HepG2 (cell line): ENCODE results near the gene TUBB. TPM values are rescaled to one million over a fixed set of nuclear protein-coding genes. Genes with fewer than 3 reads are reported as not detected.

Experiments used
- AKAP8 ChIP-seq: sonication (generic); formaldehyde crosslinking; IDR thresholded peaks from 2 replicates; pipeline ENCODE4 v1.5.1; 2020; ENCODE audit warnings: mild to moderate bottlenecking, missing genetic modification reagents
- ARID2 ChIP-seq: sonication (generic); formaldehyde crosslinking; IDR thresholded peaks from 2 replicates; pipeline ENCODE4 v1.8.1; 2022; ENCODE audit warnings: mild to moderate bottlenecking, missing genetic modification reagents, borderline replicate concordance
- CCDC6 ChIP-seq: sonication (generic); formaldehyde crosslinking; IDR thresholded peaks from 2 replicates; pipeline ENCODE4 v1.8.1; 2022; ENCODE audit warnings: mild to moderate bottlenecking, missing genetic modification reagents, moderate library complexity
- EED ChIP-seq: sonication (generic); formaldehyde crosslinking; IDR thresholded peaks from 2 replicates; pipeline ENCODE4 v1.5.0; 2020; ENCODE audit warnings: mild to moderate bottlenecking, missing genetic modification reagents
- FOXA1 ChIP-seq, 2 experiments: fragments of 450-650 bp in 1 of 2; sonication (generic) in 1 of 2; formaldehyde crosslinking in 1 of 2; IDR thresholded peaks; 2 replicates each; pipeline versions ENCODE4 v1.4.0 to v1.6.1; 2016 to 2020; ENCODE audit warnings: missing genetic modification reagents in 1 of 2
- FOXJ3 ChIP-seq: sonication (generic); formaldehyde crosslinking; IDR thresholded peaks from 2 replicates; pipeline ENCODE4 v1.4.0; 2020; ENCODE audit warnings: missing genetic modification reagents, mild to moderate bottlenecking, borderline replicate concordance
- HOXA7 ChIP-seq: sonication (generic); formaldehyde crosslinking; IDR thresholded peaks from 2 replicates; pipeline ENCODE4 v1.8.1; 2022; ENCODE audit warnings: mild to moderate bottlenecking, missing genetic modification reagents, moderate library complexity
- NBN ChIP-seq: fragments of 450-650 bp; conservative IDR thresholded peaks from 2 replicates; pipeline ENCODE4 v1.6.1; 2017
- NR2F1 ChIP-seq, 2 experiments: fragments of 450-650 bp in 1 of 2; formaldehyde crosslinking in 1 of 2; IDR thresholded peaks; 2 replicates each; pipeline versions ENCODE4 v1.5.0 to v1.6.1; 2016 to 2020; ENCODE audit warnings: mild to moderate bottlenecking in 1 of 2, missing compliant biosample characterization in 1 of 2, missing genetic modification reagents in 1 of 2, moderate library complexity in 1 of 2
- RELA ChIP-seq: sonication (generic); formaldehyde crosslinking; IDR thresholded peaks from 2 replicates; pipeline ENCODE4 v1.4.0; 2020; ENCODE audit warnings: missing genetic modification reagents
- SETDB1 ChIP-seq: sonication (generic); formaldehyde crosslinking; IDR thresholded peaks from 2 replicates; pipeline ENCODE4 v1.5.1; 2020; ENCODE audit warnings: missing genetic modification reagents, mild to moderate bottlenecking, borderline replicate concordance
- SP2 ChIP-seq: sonication (generic); formaldehyde crosslinking; IDR thresholded peaks from 2 replicates; pipeline ENCODE4 v1.5.1; 2020; ENCODE audit warnings: mild to moderate bottlenecking, missing genetic modification reagents
- ZFP41 ChIP-seq: sonication (generic); formaldehyde crosslinking; IDR thresholded peaks from 2 replicates; pipeline ENCODE4 v1.4.0; 2020; ENCODE audit warnings: mild to moderate bottlenecking, missing genetic modification reagents, borderline replicate concordance
- ZNF558 ChIP-seq: sonication (generic); formaldehyde crosslinking; IDR thresholded peaks from 2 replicates; pipeline ENCODE4 v1.9.0; 2022; ENCODE audit warnings: mild to moderate bottlenecking, missing genetic modification reagents, borderline replicate concordance
- ZNF564 ChIP-seq: sonication (generic); formaldehyde crosslinking; IDR thresholded peaks from 2 replicates; pipeline ENCODE4 v1.8.1; 2023; ENCODE audit warnings: mild to moderate bottlenecking, missing genetic modification reagents
- ZNF616 ChIP-seq: sonication (generic); formaldehyde crosslinking; IDR thresholded peaks from 2 replicates; pipeline ENCODE4 v1.5.0; 2020; ENCODE audit warnings: low read depth, mild to moderate bottlenecking, missing genetic modification reagents
- ZNF768 ChIP-seq: sonication (generic); formaldehyde crosslinking; IDR thresholded peaks from 2 replicates; pipeline ENCODE4 v1.4.0; 2020; ENCODE audit warnings: missing genetic modification reagents
- ZNF816 ChIP-seq: sonication (generic); formaldehyde crosslinking; IDR thresholded peaks from 2 replicates; pipeline ENCODE4 v1.8.0; 2022; ENCODE audit warnings: missing genetic modification reagents, mild to moderate bottlenecking, borderline replicate concordance
- polyA plus RNA-seq, 8 experiments: library from polyadenylated mRNA; depleted of rRNA in 3 of 8; stranded (reverse) in 7 of 8; unstranded in 1 of 8; fragments of >200 nt; fragmentation: Illumina TruSeq in 4 of 8; extraction: Trizol in 4 of 8; gene quantifications; 2 replicates each; pipeline versions ENCODE4 v1.2.1 to v1.2.3, GENCODE V29; 2011 to 2016; ENCODE audit warnings: low read depth in 4 of 8, missing spikeins in 1 of 8, mixed read lengths in 1 of 8; ENCODE audit not compliant: insufficient read depth in 1 of 8
- total RNA-seq, 5 experiments: library from RNA; depleted of rRNA; stranded (reverse); fragments of >200 nt; fragmentation: Illumina TruSeq; extraction: Trizol; gene quantifications; 2 replicates each; pipeline ENCODE4 v1.2.3, GENCODE V29; 2016; ENCODE audit warnings: low read depth in 1 of 5
- TF ChIP-seq, protein P1 (sequence below), 2 experiments: sonication (generic) in 1 of 2; formaldehyde crosslinking in 1 of 2; IDR thresholded peaks; 2 replicates each; pipeline versions ENCODE4 v1.4.0 to v1.6.1; 2018 to 2020; ENCODE audit warnings: missing genetic modification reagents in 2 of 2, borderline replicate concordance in 1 of 2, low read depth in 1 of 2, mild to moderate bottlenecking in 1 of 2, missing biosample characterization in 1 of 2
- TF ChIP-seq, protein P2 (sequence below): IDR thresholded peaks from 2 replicates; pipeline ENCODE4 v1.6.1; 2018; ENCODE audit warnings: missing genetic modification reagents, mild to moderate bottlenecking, missing compliant biosample characterization
- TF ChIP-seq, protein P3 (sequence below): sonication (generic); formaldehyde crosslinking; IDR thresholded peaks from 2 replicates; pipeline ENCODE4 v1.5.1; 2020; ENCODE audit warnings: missing genetic modification reagents, mild to moderate bottlenecking, borderline replicate concordance
- TF ChIP-seq, protein P4 (sequence below): sonication (generic); formaldehyde crosslinking; IDR thresholded peaks from 2 replicates; pipeline ENCODE4 v1.4.0; 2020; ENCODE audit warnings: missing genetic modification reagents, mild to moderate bottlenecking, borderline replicate concordance

Gene TUBB
- total and polyA plus RNA-seq, 2 of the 13 experiments (the other 11 are each of a cell fraction or from before 2014, with no cell fraction given) = 911 to 1,163 TPM

DNA sequence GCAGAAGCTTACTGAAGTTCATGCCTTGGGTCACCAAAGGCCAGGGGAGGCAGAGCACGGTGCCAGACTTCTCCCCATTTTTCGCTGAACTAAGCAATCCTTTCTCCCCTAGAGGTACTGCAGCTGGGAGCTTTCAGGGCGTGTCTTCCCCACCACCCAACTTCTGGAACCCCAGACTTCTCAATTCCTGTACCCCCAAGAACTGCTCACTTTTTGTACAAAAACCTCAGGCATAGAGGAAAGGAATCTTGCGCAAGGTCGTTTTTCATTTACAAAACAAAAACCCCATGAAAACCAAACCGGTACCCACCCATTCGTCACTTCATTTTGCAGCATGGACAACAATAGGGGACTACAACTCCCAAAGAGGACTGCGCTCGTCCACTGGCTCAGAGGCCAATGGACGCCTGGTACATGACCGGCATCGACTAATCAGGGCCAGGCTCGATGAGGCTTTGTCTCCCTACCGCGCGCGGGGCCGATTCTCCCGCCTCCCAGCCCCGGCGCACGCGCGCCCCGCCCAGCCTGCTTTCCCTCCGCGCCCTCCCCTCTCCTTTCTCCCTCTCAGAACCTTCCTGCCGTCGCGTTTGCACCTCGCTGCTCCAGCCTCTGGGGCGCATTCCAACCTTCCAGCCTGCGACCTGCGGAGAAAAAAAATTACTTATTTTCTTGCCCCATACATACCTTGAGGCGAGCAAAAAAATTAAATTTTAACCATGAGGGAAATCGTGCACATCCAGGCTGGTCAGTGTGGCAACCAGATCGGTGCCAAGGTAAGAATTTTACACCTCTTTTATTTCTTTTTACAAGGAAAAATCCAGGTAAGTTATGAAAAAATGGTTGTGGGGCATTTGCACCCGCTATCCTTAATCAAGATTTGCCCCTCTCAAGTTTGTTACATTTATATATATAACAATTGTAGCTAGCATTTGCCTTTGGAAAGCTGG lies at the start of gene TUBB (continued):
- TF ChIP-seq SETDB1 (CRISPR knock-in tag) = no peak
- no peak for TF ChIP-seq ZNF616 (CRISPR knock-in tag)
- TF ChIP-seq FOXA1 (IDR thresholded peaks at IDR 0.05) = no peak
- TF ChIP-seq FOXA1 (CRISPR knock-in tag; IDR thresholded peaks at IDR 0.05) = no peak; the same call in 1 of the 2 replicates
- TF ChIP-seq, protein P1, sequence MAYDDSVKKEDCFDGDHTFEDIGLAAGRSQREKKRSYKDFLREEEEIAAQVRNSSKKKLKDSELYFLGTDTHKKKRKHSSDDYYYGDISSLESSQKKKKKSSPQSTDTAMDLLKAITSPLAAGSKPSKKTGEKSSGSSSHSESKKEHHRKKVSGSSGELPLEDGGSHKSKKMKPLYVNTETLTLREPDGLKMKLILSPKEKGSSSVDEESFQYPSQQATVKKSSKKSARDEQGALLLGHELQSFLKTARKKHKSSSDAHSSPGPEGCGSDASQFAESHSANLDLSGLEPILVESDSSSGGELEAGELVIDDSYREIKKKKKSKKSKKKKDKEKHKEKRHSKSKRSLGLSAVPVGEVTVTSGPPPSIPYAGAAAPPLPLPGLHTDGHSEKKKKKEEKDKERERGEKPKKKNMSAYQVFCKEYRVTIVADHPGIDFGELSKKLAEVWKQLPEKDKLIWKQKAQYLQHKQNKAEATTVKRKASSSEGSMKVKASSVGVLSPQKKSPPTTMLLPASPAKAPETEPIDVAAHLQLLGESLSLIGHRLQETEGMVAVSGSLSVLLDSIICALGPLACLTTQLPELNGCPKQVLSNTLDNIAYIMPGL (CRISPR knock-in tag; IDR thresholded peaks at IDR 0.05; ENCODE audit: borderline replicate concordance in 1 of 2, low read depth in 1 of 2) = peak; percentile 58 to 74; a peak in 3 of 4 replicates
- peak; percentile 37; the same call in 1 of the 2 replicates for TF ChIP-seq ARID2
- TF ChIP-seq EED (CRISPR knock-in tag) = peak; percentile 76; the same call in 1 of the 2 replicates
- TF ChIP-seq NBN = no peak
- TF ChIP-seq, protein P2, sequence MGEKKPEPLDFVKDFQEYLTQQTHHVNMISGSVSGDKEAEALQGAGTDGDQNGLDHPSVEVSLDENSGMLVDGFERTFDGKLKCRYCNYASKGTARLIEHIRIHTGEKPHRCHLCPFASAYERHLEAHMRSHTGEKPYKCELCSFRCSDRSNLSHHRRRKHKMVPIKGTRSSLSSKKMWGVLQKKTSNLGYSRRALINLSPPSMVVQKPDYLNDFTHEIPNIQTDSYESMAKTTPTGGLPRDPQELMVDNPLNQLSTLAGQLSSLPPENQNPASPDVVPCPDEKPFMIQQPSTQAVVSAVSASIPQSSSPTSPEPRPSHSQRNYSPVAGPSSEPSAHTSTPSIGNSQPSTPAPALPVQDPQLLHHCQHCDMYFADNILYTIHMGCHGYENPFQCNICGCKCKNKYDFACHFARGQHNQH (CRISPR knock-in tag) = peak; percentile 72
- no peak for TF ChIP-seq NR2F1 (CRISPR knock-in tag; IDR thresholded peaks at IDR 0.05)
- no peak for TF ChIP-seq CCDC6 (CRISPR knock-in tag)
- no peak for TF ChIP-seq ZNF816
- no peak for TF ChIP-seq ZNF564
- no peak for TF ChIP-seq HOXA7 (CRISPR knock-in tag)
- TF ChIP-seq ZNF558 (CRISPR knock-in tag) = peak; percentile 74; the same call in 1 of the 2 replicates
- no peak for TF ChIP-seq RELA (CRISPR knock-in tag)
- no peak for TF ChIP-seq FOXJ3
- peak; percentile 88 for TF ChIP-seq SP2 (CRISPR knock-in tag)
- TF ChIP-seq, protein P3, sequence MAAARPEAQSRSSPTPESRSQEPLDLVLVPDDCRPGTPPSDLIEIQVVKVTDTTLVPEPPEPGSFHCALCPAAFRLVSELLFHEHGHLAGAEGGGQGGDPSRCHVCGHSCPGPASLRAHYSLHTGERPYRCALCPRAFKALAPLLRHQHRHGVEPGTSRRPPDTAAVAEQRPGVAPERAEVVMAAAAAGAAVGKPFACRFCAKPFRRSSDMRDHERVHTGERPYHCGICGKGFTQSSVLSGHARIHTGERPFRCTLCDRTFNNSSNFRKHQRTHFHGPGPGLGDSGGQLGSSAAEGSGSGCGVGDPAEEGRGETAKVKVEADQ (CRISPR knock-in tag) = no peak
- TF ChIP-seq AKAP8 (CRISPR knock-in tag) = no peak
- no peak for TF ChIP-seq ZFP41
- no peak; the same call in 1 of the 2 replicates for TF ChIP-seq ZNF768 (CRISPR knock-in tag)
- TF ChIP-seq, protein P4, sequence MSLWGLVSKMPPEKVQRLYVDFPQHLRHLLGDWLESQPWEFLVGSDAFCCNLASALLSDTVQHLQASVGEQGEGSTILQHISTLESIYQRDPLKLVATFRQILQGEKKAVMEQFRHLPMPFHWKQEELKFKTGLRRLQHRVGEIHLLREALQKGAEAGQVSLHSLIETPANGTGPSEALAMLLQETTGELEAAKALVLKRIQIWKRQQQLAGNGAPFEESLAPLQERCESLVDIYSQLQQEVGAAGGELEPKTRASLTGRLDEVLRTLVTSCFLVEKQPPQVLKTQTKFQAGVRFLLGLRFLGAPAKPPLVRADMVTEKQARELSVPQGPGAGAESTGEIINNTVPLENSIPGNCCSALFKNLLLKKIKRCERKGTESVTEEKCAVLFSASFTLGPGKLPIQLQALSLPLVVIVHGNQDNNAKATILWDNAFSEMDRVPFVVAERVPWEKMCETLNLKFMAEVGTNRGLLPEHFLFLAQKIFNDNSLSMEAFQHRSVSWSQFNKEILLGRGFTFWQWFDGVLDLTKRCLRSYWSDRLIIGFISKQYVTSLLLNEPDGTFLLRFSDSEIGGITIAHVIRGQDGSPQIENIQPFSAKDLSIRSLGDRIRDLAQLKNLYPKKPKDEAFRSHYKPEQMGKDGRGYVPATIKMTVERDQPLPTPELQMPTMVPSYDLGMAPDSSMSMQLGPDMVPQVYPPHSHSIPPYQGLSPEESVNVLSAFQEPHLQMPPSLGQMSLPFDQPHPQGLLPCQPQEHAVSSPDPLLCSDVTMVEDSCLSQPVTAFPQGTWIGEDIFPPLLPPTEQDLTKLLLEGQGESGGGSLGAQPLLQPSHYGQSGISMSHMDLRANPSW (CRISPR knock-in tag) = no peak
